BLaER1 (cell line): ENCODE measurements around the gene PDGFD.

ENCODE experiments used
- H3K27ac ChIP-seq: shearing (Covaris generic); formaldehyde crosslinking; 2 replicates; pipeline ENCODE4 v1.8.1; 2022
- H3K27me3 ChIP-seq: shearing (Covaris generic); formaldehyde crosslinking; 2 replicates; pipeline ENCODE4 v1.8.1; 2022
- H3K36me3 ChIP-seq: shearing (Covaris generic); formaldehyde crosslinking; 2 replicates; pipeline ENCODE4 v1.8.1; 2022
- H3K4me1 ChIP-seq: shearing (Covaris generic); formaldehyde crosslinking; 2 replicates; pipeline ENCODE4 v1.8.1; 2022
- H3K4me2 ChIP-seq: shearing (Covaris generic); formaldehyde crosslinking; 2 replicates; pipeline ENCODE4 v1.8.1; 2022
- H3K4me3 ChIP-seq: shearing (Covaris generic); formaldehyde crosslinking; 2 replicates; pipeline ENCODE4 v1.8.1; 2022
- H3K9ac ChIP-seq: shearing (Covaris generic); formaldehyde crosslinking; 2 replicates; pipeline ENCODE4 v1.8.1; 2022
- H3K9me3 ChIP-seq: shearing (Covaris generic); formaldehyde crosslinking; 2 replicates; pipeline ENCODE4 v1.8.1; 2022
- H4K20me1 ChIP-seq: shearing (Covaris generic); formaldehyde crosslinking; 2 replicates; pipeline ENCODE4 v1.8.1; 2022
- Cebpa-rat ChIP-seq: shearing (Covaris generic); IDR thresholded peaks from 2 replicates; pipeline ENCODE4 v1.8.1; 2022

PDGFD gene

DNA sequence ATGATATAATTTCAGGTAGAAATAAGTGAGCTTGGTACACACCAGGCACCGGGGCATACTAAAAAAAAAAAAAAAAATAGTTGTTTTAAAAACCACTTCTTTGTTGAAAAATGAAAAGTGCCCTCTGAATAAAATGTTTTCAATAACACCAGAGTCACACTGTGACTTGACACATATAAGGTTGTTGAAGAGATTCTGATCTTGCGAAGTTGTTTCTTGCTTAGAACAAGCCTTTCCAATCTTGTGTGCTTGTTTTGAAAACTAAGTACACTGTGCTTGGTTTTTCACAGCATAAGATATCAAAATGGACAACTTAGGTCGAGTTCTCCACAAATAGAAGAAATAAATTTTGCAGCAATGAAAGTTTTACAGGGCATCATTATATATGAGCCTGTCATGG, 17.0 kb downstream of the PDGFD start:
- no peak for TF ChIP-seq Cebpa-rat
- H3K9me3 ChIP-seq, result no peaks in the 10 kb centered on the region

DNA sequence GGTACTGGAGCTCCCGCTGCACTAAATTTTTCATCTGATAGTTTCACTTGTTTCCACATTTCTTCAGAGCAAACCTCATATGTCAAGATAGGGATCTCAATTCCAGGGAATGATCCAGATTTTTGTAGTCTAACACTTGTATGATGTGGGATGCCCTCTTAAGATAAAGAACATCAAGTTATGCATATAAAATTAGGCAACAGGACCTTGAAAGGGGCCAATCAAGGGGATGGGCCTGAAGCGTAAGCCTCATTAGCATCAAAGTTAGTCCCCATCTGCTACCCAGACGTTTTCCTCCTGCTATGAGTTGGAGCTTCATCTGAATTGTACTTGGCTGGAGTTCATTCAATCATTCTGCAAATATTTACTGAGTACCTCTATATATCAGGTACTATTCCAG, 17.5 kb downstream of the PDGFD start:
- Histone ChIP-seq H3K4me2 (no peak overlapping the region), H3K27ac (no peak overlapping the region), H3K9ac (no peak overlapping the region), H3K27me3 (no peaks in the 10 kb centered on the region), H3K9me3 (no peaks in the 10 kb centered on the region), H3K4me3 (no peak overlapping the region), H3K4me1 (peaks cover 11% of the 10 kb centered on the region), H3K36me3 (no peaks in the 10 kb centered on the region), H4K20me1 (no peaks in the 10 kb centered on the region)
- no peak for TF ChIP-seq Cebpa-rat

More for the DNA sequence above, 17.0 kb downstream of the PDGFD start:
- Histone ChIP-seq H4K20me1 (no peaks in the 10 kb centered on the region), H3K27ac (no peak overlapping the region), H3K4me1 (peaks cover 11% of the 10 kb centered on the region), H3K36me3 (no peaks in the 10 kb centered on the region), H3K4me3 (no peak overlapping the region), H3K27me3 (no peaks in the 10 kb centered on the region), H3K9ac (no peak overlapping the region), H3K4me2 (no peak overlapping the region)

GRCh38 chr11:104145062-104145461, 18.9 kb downstream of the PDGFD start:
- Histone ChIP-seq H3K27me3 (no peaks in the 10 kb centered on the region), H3K9me3 (no peaks in the 10 kb centered on the region), H3K4me3 (no peak overlapping the region), H3K9ac (no peak overlapping the region), H3K4me1 (peaks cover 11% of the 10 kb centered on the region), H4K20me1 (no peaks in the 10 kb centered on the region), H3K27ac (no peak overlapping the region), H3K4me2 (no peak overlapping the region), H3K36me3 (no peaks in the 10 kb centered on the region)
- no peak for TF ChIP-seq Cebpa-rat

GRCh38 chr11:104142698-104143097, 21.2 kb downstream of the PDGFD start:
- H3K4me3 ChIP-seq, result no peak overlapping the region
- no peak for TF ChIP-seq Cebpa-rat
- H3K9me3 ChIP-seq, result no peaks in the 10 kb centered on the region
- H3K4me2 ChIP-seq, result no peak overlapping the region
- H3K4me1 ChIP-seq, result peaks cover 11% of the 10 kb centered on the region
- no peaks in the 10 kb centered on the region for H3K27me3 ChIP-seq
- no peaks in the 10 kb centered on the region for H4K20me1 ChIP-seq
- no peaks in the 10 kb centered on the region for H3K36me3 ChIP-seq
- H3K9ac ChIP-seq, result no peak overlapping the region
- no peak overlapping the region for H3K27ac ChIP-seq

- Histone ChIP-seq H4K20me1 (no peaks in the 10 kb centered on the region), H3K9me3 (no peaks in the 10 kb centered on the region), H3K27ac (no peak overlapping the region), H3K4me2 (no peak overlapping the region), H3K9ac (no peak overlapping the region), H3K4me1 (no peaks in the 10 kb centered on the region), H3K4me3 (no peak overlapping the region), H3K36me3 (no peaks in the 10 kb centered on the region), H3K27me3 (no peaks in the 10 kb centered on the region)
- TF ChIP-seq Cebpa-rat, result no peak
Measured at GRCh38 chr11:104136861-104137260, 27.1 kb downstream of the PDGFD start.

- TF ChIP-seq Cebpa-rat, result no peak
- no peaks in the 10 kb centered on the region for H4K20me1 ChIP-seq
- no peaks in the 10 kb centered on the region for H3K9me3 ChIP-seq
- H3K4me2 ChIP-seq, result no peak overlapping the region
- no peaks in the 10 kb centered on the region for H3K36me3 ChIP-seq
- no peak overlapping the region for H3K4me3 ChIP-seq
- no peak overlapping the region for H3K9ac ChIP-seq
- H3K27ac ChIP-seq, result no peak overlapping the region
- no peaks in the 10 kb centered on the region for H3K27me3 ChIP-seq
- H3K4me1 ChIP-seq, result no peaks in the 10 kb centered on the region
Measured at GRCh38 chr11:104134745-104135144, 29.2 kb downstream of the PDGFD start.

DNA sequence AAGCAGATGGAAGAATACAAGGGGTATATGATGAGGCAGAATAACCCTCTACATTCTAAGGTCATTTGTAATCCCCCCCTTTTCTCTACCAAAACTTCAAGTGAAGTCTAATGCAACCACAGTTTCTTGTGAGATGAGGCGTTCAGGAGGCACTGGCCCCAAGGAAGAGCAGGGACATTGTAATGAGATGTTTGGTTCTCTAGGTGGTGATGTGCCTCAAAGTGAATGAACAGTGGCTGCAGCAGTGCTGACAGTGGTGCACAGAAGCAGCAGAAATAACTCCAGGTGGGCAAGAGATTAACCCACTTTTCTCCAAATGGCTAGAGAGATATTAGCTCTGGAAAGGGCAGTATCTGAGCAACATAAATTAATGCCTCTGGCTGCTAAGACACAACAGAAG, 33.8 kb downstream of the PDGFD start:
- Histone ChIP-seq H3K27me3 (no peaks in the 10 kb centered on the region), H3K4me1 (no peaks in the 10 kb centered on the region), H3K4me3 (no peak overlapping the region), H3K36me3 (no peaks in the 10 kb centered on the region), H4K20me1 (no peaks in the 10 kb centered on the region), H3K27ac (no peak overlapping the region), H3K4me2 (no peak overlapping the region), H3K9me3 (no peaks in the 10 kb centered on the region), H3K9ac (no peak overlapping the region)
- TF ChIP-seq Cebpa-rat, result no peak

DNA sequence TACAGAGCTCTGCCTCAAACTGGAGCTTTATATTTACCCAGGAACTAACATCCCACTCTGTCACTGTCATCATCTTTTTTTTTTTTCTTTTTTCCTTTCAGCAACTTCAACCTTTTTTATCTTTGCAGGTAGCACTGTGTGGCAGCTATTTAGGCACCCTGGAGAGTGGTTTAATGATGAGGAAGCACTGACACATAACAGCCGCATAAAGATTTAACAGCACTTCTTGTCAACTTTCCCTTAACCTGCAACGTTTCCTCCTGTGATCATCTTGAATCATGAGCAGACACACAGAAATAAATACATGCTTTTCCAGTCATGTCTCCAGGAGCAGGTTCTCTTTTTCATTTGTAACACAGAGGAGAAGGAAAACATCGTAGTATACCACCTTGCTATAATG, 34.8 kb downstream of the PDGFD start:
- no peaks in the 10 kb centered on the region for H3K27me3 ChIP-seq
- no peak for TF ChIP-seq Cebpa-rat
- no peak overlapping the region for H3K9ac ChIP-seq
- H3K4me1 ChIP-seq, result no peaks in the 10 kb centered on the region
- no peak overlapping the region for H3K27ac ChIP-seq
- H3K9me3 ChIP-seq, result no peaks in the 10 kb centered on the region
- no peak overlapping the region for H3K4me3 ChIP-seq
- no peak overlapping the region for H3K4me2 ChIP-seq
- no peaks in the 10 kb centered on the region for H4K20me1 ChIP-seq
- H3K36me3 ChIP-seq, result no peaks in the 10 kb centered on the region

DNA sequence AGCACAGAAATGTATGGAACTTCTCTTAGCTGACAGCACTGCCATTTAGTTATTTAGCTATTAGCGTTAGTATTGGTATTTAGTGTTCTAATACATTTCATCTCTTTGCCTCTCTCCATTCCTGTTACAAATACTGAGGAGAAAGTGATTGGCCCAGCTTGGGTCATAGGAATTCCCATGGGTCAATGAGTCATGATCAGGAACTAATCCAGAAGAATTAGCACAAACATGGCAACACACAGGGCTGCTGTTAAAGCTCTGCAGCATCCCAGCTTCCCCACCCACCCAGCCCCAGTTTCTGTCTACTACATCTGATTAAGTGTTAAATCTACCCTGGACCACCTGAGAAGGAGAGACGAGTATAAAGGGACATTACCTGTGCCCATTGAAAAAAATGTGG, 36.1 kb downstream of the PDGFD start:
- no peak overlapping the region for H3K4me3 ChIP-seq
- no peaks in the 10 kb centered on the region for H3K27me3 ChIP-seq
- no peak overlapping the region for H3K4me2 ChIP-seq
- H3K27ac ChIP-seq, result no peak overlapping the region
- H3K9ac ChIP-seq, result no peak overlapping the region
- no peaks in the 10 kb centered on the region for H3K4me1 ChIP-seq
- no peak for TF ChIP-seq Cebpa-rat
- no peaks in the 10 kb centered on the region for H3K36me3 ChIP-seq
- H3K9me3 ChIP-seq, result no peaks in the 10 kb centered on the region
- H4K20me1 ChIP-seq, result no peaks in the 10 kb centered on the region

GRCh38 chr11:104126464-104126863, 37.5 kb downstream of the PDGFD start:
- TF ChIP-seq Cebpa-rat, result no peak
- Histone ChIP-seq H4K20me1 (no peaks in the 10 kb centered on the region), H3K36me3 (no peaks in the 10 kb centered on the region), H3K9ac (no peak overlapping the region), H3K4me3 (no peak overlapping the region), H3K9me3 (no peaks in the 10 kb centered on the region), H3K27me3 (no peaks in the 10 kb centered on the region), H3K4me2 (no peak overlapping the region), H3K4me1 (no peaks in the 10 kb centered on the region), H3K27ac (no peak overlapping the region)

DNA sequence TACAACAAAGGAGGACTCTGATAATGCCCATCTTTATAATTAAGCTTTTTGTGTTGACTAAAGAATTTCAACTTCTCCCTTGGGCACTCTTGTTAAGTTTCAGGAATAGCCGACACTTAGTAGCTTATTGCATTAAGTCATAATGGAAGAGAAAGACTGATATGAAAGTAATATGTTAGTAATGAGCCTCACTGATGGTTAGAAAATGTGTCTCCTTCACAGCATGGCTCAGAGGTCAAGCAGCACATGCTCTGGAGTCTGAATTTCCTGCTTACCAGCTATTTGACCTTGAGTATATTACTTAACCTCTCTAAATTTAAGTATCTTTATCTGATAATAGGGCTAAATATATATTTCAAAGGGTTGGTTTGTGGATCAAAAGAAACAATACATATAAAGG, 39.0 kb downstream of the PDGFD start:
- Histone ChIP-seq H3K4me1 (no peaks in the 10 kb centered on the region), H3K4me3 (no peak overlapping the region), H4K20me1 (no peaks in the 10 kb centered on the region), H3K4me2 (no peak overlapping the region), H3K36me3 (no peaks in the 10 kb centered on the region), H3K27me3 (no peaks in the 10 kb centered on the region), H3K27ac (no peak overlapping the region), H3K9me3 (no peaks in the 10 kb centered on the region), H3K9ac (no peak overlapping the region)
- TF ChIP-seq Cebpa-rat, result no peak
